ENCODE measurements around the gene SLC26A11.

SLC26A11 gene

GRCh38 chr17:80220054-80220735, at the start of gene SLC26A11, which contains the start of gene SGSH:
Gene SLC26A11 (plus strand): TSS chr17:80220427. CDS start chr17:80221561, 1,134 bp downstream.
Gene SGSH (minus strand): TSS chr17:80220333. CDS start chr17:80220313, 20 bp downstream.
- DNase-seq = no peak

- no peak for DNase-seq
These were observed 48.5 kb upstream of the SLC26A11 start for GRCh38 chr17:80171681-80172080.

DNA sequence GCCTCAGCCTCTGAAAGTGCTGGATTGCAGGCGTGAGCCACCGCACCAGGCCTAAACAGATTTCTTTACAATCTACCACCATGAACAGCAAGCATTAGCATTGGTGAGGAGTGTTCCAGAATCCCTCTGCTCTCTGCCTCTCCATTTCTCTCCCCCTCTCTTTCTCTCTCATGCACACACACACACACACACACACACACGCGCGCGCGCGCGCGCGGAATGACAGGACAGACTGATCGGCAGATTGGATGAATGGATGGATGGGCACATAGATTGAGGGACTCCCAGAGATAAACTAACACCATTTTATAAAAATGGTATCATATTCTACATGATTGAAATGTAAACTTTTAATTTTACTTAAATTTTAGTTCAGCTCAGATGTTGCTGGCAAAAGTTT, 47.1 kb upstream of the SLC26A11 start:
- no peak for DNase-seq

- DNase-seq = no peak
These were observed 46.3 kb upstream of the SLC26A11 start for GRCh38 chr17:80173916-80174315.

GRCh38 chr17:80176757-80177156, 43.5 kb upstream of the SLC26A11 start:
- no peak for DNase-seq

- no peak for DNase-seq
These were observed 42.1 kb upstream of the SLC26A11 start for GRCh38 chr17:80177986-80178595.

DNA sequence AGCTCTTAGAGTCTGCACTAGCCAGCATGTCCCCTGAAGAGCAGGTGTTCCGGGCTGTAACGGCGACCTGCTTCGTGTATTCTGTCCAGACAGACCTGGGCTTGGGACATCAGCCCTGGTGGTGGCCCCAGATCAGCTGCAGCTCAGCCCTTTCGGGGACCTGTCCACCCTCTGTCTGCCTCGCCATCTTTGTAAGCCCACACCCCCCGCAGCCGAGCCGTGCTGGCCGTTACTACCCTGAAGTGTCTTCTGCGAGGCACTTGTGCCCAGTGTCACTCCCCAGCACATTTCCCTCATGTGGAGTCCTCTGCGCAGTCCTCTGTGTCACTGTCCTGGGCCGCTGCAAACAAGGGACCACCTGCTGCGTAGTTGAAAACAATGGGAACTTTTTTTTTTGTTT, 40.0 kb upstream of the SLC26A11 start:
- no peak for DNase-seq

- DNase-seq = no peak
These were observed 38.8 kb upstream of the SLC26A11 start for GRCh38 chr17:80181431-80181830.

DNA sequence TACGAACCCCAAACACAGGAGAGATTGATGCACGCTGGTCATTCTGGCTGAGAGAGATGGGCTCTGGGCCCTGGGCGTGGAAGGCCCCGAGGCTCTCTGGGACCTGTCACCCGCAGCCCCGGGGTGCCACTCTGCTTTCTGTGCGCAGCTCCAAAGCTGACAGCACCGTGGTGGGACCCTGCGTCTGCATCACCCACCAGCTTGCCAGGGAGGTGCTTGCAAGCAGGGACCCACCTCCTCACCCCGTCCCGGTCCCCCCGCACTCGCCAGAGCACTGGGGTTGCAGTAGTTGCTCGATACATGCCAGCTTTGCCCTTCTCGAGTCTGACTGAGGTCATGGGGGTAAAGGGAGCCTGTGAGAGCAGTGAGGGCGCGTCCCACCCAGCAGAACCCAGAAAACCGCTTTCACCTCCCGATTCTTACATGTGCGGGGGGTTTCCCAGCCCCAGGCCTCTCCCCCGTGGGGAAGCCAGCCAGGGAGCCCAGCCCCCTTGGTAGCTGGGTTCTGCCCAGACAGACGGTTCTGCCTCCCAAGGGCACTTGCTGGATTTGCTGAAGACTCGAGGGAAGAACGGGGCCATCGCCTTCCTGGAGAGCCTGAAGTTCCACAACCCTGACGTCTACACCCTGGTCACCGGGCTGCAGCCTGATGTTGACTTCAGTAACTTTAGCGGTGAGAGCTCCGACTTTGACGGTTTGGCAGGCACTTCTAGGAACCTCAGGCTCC, 37.9 kb upstream of the SLC26A11 start:
- no peak for DNase-seq

DNA sequence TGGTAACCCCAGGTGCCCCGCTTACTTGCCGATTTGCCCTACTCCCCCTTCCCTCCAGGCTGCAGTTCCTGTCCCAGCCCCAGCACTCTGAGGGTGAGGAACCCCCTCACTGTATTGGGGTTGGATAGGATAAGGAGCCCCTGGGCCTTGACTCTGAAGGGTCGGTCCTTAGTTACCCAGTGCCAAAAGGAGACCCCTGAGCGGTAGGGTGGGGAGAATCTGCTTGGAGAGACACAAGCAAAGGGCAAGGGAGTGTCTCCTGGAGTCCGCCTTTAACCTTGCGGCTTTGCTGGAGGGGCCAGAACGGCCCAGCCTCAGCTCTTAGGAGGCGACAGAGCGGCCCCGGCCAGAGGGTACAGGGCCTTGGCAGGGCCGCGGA, 37.4 kb upstream of the SLC26A11 start:
- DNase-seq = no peak

DNA sequence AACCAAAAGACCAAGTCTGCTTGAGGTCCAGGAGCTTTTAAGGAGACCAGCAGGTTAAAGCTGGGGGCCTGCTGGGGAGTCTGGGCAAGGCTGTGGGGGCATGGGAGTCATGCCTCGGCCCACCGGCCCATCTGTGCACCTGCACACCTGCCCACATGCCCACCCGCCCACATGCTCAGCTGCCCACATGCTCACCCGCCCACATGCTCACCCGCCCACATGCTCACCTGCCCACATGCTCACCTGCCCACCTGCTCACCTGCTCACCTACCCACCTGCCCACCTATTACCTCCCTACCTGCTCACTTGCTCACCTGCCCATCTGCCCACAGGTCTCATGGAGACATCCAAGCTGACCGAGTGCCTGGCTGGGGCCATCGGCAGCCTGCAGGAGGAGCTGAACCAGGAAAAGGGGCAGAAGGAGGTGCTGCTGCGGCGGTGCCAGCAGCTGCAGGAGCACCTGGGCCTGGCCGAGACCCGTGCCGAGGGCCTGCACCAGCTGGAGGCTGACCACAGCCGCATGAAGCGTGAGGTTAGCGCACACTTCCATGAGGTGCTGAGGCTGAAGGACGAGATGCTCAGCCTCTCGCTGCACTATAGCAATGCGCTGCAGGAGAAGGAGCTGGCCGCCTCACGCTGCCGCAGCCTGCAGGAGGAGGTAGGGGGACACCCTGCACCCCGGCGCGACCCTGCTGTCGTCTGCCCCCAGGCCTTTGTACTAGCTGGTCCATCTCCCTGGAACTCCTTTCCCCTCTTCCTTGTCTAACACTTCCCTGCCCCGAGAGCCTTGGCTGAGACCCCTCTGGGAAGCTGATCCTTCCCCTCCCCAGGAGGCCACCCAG, 36.4 kb upstream of the SLC26A11 start:
- DNase-seq = no peak

- DNase-seq = no peak
These were observed 35.9 kb upstream of the SLC26A11 start for GRCh38 chr17:80184423-80184714.

DNA sequence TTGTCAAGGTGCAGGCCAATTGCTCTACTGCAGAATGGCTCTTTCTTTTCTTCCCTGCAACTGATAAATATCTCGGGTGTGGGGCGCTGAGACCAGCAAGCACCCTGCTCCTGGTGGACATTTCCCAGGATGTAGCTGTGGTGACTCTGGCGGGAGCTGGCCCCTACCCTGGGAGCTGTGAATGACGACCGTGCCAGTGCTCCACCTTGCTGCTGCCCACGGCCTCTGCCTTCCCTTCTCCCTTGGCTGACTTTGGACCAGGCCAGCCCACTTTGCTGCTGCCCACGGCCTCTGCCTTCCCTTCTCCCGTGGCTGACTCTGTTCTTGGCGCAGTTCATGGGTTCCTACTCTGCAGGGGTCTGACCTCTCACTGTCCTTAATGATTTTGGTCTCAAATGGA, 34.3 kb upstream of the SLC26A11 start:
- no peak for DNase-seq

- DNase-seq = no peak
These were observed 33.1 kb upstream of the SLC26A11 start for GRCh38 chr17:80187090-80187489.

DNA sequence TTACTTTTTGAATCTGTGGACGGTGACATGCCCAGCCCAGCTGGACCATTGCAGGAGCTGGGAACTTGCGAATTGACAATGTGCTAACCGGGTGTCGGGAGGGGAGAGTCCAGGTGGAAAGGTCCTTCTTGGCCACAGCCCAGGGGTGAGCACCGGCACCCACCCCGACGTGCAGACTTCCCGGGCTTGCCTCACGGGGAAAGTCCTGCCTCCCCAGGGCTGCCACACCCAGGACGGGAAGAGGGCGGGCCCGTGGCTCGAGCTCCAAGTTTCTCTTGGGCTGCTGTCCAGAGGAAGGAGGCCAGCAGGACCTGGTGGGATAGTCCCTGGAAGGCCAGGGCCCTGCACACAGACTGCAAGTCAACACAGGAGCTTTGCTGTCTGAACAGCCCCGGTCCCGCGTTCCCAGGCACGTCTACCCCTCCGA, 32.7 kb upstream of the SLC26A11 start:
- DNase-seq = no peak

- DNase-seq = no peak
These were observed 30.6 kb upstream of the SLC26A11 start for GRCh38 chr17:80189611-80190010.

DNA sequence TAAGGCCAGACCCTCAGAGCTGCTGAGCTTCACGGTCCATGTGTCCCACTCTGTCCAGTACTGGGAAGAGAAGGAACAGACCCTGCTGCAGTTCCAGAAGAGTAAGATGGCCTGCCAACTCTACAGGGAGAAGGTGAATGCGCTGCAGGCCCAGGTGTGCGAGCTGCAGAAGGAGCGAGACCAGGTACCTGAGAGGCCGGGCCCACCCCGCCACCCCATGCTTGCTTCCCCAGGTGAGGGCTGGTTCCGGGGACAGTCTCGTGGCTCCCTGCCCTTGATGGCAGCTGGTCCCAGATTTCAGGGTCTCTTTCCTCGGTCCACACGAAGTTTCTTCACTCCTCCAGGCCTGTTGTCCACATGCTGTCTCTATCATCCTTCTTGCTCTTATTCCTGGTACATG, 29.5 kb upstream of the SLC26A11 start:
- DNase-seq = no peak

- no peak for DNase-seq
These were observed 29.0 kb upstream of the SLC26A11 start for GRCh38 chr17:80191192-80191591.

GRCh38 chr17:80191865-80192661, 28.2 kb upstream of the SLC26A11 start:
- DNase-seq = no peak

DNA sequence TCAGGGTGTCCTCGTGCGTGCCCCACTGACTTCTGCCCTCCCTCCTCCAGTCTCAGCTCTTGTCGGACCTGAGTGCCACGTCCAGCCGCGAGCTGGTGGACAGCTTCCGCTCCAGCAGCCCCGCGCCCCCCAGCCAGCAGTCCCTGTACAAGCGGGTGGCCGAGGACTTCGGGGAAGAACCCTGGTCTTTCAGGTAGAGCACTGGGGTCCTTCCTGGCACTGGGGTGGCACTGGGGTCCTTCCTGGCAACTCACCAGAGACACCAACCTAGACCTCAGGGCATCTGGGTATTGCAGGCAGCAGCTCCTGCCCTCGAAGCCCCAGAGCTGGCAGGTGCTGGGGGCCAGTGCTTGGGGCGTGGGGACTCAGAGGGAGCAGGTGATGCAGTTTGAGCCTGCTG, 25.1 kb upstream of the SLC26A11 start:
- DNase-seq = no peak

DNA sequence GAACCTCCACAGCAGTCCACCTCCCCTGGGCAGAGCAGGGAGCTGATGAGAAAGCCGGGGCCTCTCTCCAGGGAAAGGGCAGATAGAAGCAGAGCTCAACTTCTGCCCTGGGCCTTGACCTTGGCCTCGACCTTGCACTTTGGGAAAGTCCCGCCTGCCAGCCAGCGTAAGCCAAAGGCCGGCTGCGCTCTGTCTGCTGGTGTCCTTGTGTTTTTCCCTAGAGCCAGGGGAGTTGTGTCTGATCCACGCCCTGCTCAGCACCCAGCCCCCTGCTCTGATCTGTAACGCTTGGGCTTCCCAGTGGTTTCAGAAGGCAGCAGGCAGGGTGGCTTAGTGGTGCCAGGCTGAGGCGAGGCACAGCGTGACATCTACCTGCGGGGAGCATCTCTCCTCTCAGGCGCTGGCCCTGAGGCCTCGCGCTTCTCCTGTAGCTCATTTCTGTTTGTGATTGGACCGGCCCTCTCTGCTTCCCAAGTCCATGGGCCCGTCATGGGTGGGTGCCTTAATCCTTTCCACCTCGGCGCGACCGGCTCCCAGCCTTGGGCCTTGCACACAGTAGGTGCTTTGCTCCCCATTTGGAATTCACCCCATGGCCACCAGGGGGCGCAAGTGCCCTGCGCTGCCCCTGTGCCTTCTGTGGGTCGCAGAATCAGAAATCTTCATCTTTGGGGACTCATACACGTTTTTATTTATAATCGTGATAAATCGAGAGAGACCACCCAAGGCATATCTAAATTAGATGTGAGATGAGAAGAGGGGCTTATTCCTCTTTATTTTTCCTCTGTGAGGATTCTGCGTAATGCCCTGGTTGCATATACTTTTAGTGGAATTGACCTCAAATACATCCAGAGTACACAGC, 24.3 kb upstream of the SLC26A11 start:
- peak; percentile 36 for DNase-seq

GRCh38 chr17:80196652-80197051, 23.6 kb upstream of the SLC26A11 start:
- DNase-seq = no peak

Data from hematopoietic multipotent progenitor cell treated with erythropoietin and hydrocortisone succinate and interleukin-3 and kit ligand, for 8 days (in vitro differentiated cells).